Measurements from ENCODE around the gene MACF1. TPM values are rescaled to one million over a fixed set of nuclear protein-coding genes. Genes with fewer than 3 reads are reported as not detected.
A peak's percentile ranks its signal among the peaks of the same experiment; 100 is the strongest.

MACF1 gene
- total RNA-seq, 4 donors from 2014 or later = 78.7 to 139 (median 113) TPM

GRCh38 chr1:39250460-39251240, 46.2 kb downstream of the MACF1 start:
- no peaks in the 10 kb centered on the region for H3K9me3 ChIP-seq
- no peaks in the 10 kb centered on the region for H3K27me3 ChIP-seq
- DNase-seq (no peak), ATAC-seq (no peak)
- intact Hi-C loops (cut with DNase I; ENCODE audit: low total_unique reads) = no loop called here
- H3K4me1 ChIP-seq = no peaks in the 10 kb centered on the region
- no peak overlapping the region for H3K27ac ChIP-seq
- in situ Hi-C loops (cut with MboI; ENCODE audit: low sequenced_read_pairs in 4 of 4) = loop anchor here in 1 of 4 donors (10.0 kb wide), 1 partner anchor 56 kb away; no protein-coding TSS in a partner anchor
- peaks cover 0 to 15% of the 10 kb centered on the region in 2 donors for H3K36me3 ChIP-seq
- TF ChIP-seq POLR2A (IDR thresholded peaks at IDR 0.05) (no peak), CTCF (IDR thresholded peaks at IDR 0.05 in 4 of 5, conservative IDR thresholded peaks at IDR 0.05 in 1 of 5) (no peak)
- H3K4me3 ChIP-seq = no peak overlapping the region

DNA sequence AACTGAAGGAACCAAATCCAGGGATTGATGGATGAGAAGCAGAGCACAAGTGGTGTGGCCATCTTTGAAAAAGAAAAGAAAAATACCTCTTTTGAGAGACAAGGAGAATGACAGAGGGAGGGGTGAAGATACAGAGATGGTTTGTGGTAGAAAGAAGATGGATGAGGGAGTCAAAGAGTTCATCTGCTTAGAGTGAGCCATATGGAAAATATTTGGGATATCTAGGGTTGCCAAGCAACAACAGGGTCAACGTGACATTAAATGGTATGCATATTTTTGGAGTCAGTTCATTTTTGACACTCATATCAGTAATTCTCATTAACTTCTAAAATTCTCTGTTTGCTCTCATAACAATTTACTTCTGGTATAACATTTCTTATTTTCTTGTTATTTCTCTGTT, 50.7 kb downstream of the MACF1 start:
- DNase-seq = no peak
- no peak for TF ChIP-seq POLR2A (IDR thresholded peaks at IDR 0.05)
- TF ChIP-seq CTCF (IDR thresholded peaks at IDR 0.05 in 4 of 5, conservative IDR thresholded peaks at IDR 0.05 in 1 of 5) = no peak
- intact Hi-C loops (cut with DNase I; ENCODE audit: low total_unique reads) = no loop called here
- Histone ChIP-seq H3K27ac (no peak overlapping the region), H3K9me3 (no peaks in the 10 kb centered on the region), H3K4me1 (peaks cover 0 to 7% of the 10 kb centered on the region in 2 donors), H3K36me3 (peaks cover 0 to 18% of the 10 kb centered on the region in 2 donors), H3K4me3 (no peak overlapping the region), H3K27me3 (no peaks in the 10 kb centered on the region)
- no peak for ATAC-seq
- in situ Hi-C loops (cut with MboI; ENCODE audit: low sequenced_read_pairs in 4 of 4) = loop anchor here in 3 of 4 donors (5.0 to 10.0 kb wide), 4 partner anchors 60 to 153 kb away; no protein-coding TSS in a partner anchor

DNA sequence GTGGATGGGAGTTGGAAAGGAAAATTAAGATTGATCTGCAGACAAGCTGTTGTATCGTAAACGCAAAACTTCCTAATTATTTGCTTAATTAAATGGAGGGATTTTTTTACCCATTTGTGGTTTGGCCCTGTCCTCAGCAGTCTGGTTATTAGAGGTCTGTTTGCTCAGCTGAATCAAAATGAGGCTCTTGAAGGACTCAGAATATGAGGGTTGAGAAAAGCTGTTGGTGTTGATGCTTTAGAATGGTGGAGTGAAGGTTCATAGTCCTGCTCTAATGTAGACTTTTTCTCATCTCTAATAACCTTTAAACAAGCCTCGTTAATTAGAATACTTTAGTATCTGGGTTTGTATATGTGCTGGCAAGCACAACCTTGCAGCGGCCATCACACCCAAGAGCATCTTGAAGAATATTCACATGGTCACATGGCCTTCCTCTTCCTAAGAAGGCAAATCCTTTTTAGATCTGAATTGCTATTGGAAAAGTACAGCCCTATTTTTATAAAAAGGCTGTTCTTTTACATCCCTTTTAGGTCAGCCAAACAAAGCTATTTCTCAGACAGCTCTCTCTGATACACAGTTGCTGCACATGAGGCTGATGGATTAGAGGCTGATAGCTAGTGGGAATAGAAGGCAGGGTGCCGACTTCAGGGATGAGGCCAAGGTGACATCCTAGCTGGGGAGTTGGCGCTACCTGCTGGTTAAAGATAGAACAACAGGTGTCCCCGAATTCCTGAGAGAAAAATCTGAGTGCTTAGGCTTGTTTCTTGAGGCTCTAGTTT, 53.8 kb downstream of the MACF1 start:
- ATAC-seq = peak; percentile 69 to 77

DNA sequence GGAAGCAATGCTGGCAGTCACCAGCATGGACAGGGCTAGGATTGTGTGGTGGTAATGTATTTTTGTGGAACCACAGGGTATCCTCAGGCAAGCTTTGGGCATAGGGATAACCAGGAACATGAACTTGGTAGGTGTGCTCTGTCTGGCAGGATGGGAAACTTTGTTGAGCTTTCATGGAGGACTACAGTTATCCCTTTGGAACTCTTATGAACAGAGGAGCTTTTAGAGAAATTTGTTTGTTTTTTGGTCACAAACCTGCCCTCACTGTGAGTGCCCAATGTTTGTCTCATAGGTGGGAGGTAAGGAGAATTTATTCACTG, 54.4 kb downstream of the MACF1 start:
- Histone ChIP-seq H3K27ac (peak overlapping the region; percentile 29 to 49 (median 34)), H3K4me3 (no peak overlapping the region), H3K27me3 (no peaks in the 10 kb centered on the region), H3K9me3 (no peaks in the 10 kb centered on the region), H3K4me1 (peaks cover 0 to 7% of the 10 kb centered on the region in 2 donors), H3K36me3 (peaks cover 0 to 18% of the 10 kb centered on the region in 2 donors)
- intact Hi-C loops (cut with DNase I; ENCODE audit: low total_unique reads) (loop anchor here (1.0 to 2.0 kb wide), 4 partner anchors 67 to 161 kb away; no protein-coding TSS in a partner anchor), in situ Hi-C loops (cut with MboI; ENCODE audit: low sequenced_read_pairs in 4 of 4) (loop anchor here in 3 of 4 donors (5.0 to 10.0 kb wide), 4 partner anchors 64 to 157 kb away; no protein-coding TSS in a partner anchor)
- ATAC-seq (no peak), DNase-seq (no peak)
- TF ChIP-seq POLR2A (IDR thresholded peaks at IDR 0.05) (no peak), CTCF (IDR thresholded peaks at IDR 0.05 in 4 of 5, conservative IDR thresholded peaks at IDR 0.05 in 1 of 5) (peak in 1 of 5 experiments; percentile 32)

More for the DNA sequence above, 53.8 kb downstream of the MACF1 start:
- in situ Hi-C loops (cut with MboI; ENCODE audit: low sequenced_read_pairs in 4 of 4) = loop anchor here in 3 of 4 donors (5.0 to 10.0 kb wide), 4 partner anchors 64 to 156 kb away; no protein-coding TSS in a partner anchor
- intact Hi-C loops (cut with DNase I; ENCODE audit: low total_unique reads) = loop anchor here (1.0 to 2.0 kb wide), 4 partner anchors 66 to 160 kb away; no protein-coding TSS in a partner anchor
- Histone ChIP-seq H3K27me3 (no peaks in the 10 kb centered on the region), H3K27ac (peak overlapping the region; percentile 29 to 49 (median 34)), H3K36me3 (peaks cover 0 to 18% of the 10 kb centered on the region in 2 donors), H3K4me3 (no peak overlapping the region), H3K9me3 (no peaks in the 10 kb centered on the region), H3K4me1 (peaks cover 0 to 7% of the 10 kb centered on the region in 2 donors)
- TF ChIP-seq CTCF (IDR thresholded peaks at IDR 0.05 in 4 of 5, conservative IDR thresholded peaks at IDR 0.05 in 1 of 5) (peak; percentile 87 to 94 (median 90)), POLR2A (IDR thresholded peaks at IDR 0.05) (no peak)
- peak; percentile 27 to 68 for DNase-seq

All from gastrocnemius medialis (tissue), 4 donors.